ENCODE data around the gene DLGAP5.

GRCh38 chr14:55201219-55202101 is 10.1 kb upstream of the DLGAP5 start:
- TF ChIP-seq CTCF (IDR thresholded peaks at IDR 0.05; ENCODE audit: poor library complexity, severe bottlenecking) (no peak), TAF1 (IDR thresholded peaks at IDR 0.05; ENCODE audit: low read depth) (no peak), SMC3 (conservative IDR thresholded peaks at IDR 0.05; ENCODE audit: poor library complexity) (no peak), RAD21 (conservative IDR thresholded peaks at IDR 0.05) (no peak), EP300 (conservative IDR thresholded peaks at IDR 0.05; ENCODE audit: poor library complexity, severe bottlenecking) (no peak), REST (IDR thresholded peaks at IDR 0.05; ENCODE audit: borderline replicate concordance) (no peak)
